Activated gamma-delta T cell treated with anti-CD3 and anti-CD28 coated beads, Interleukin-2, amount 50 U/mL, for 16 hours (primary cell): ENCODE measurements around the gene KANSL3.
"Not testable (repeated sequence)": the region's sequence is repeated elsewhere in the genome, so short reads cannot be mapped to it uniquely, and the experiment has no call there.

Experiments used
- DNase-seq: peaks from one replicate; pipeline ENCODE4 v3.0.0-alpha.2; 2020; ENCODE audit warnings: low read depth

The KANSL3 gene

DNA sequence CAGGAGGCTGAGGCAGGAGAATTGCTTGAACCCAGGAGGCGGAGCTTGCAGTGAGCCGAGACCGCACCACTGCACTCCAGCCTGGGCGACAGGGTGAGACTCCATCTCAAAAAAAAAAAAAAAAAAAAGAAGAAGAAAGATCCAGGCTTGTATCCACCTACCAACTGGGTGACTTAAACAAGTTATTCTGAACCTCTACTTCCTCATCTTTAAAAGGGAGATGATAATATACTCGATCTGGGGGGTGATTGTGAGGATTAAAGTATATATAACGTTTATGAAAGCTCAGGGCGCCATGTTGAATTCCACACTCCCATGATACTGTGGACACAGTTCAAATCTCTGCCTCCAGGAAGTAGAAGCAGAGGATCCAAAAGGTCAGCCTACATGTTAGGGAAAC lies 16.7 kb upstream of the KANSL3 start:
- not testable (repeated sequence) for DNase-seq

DNA sequence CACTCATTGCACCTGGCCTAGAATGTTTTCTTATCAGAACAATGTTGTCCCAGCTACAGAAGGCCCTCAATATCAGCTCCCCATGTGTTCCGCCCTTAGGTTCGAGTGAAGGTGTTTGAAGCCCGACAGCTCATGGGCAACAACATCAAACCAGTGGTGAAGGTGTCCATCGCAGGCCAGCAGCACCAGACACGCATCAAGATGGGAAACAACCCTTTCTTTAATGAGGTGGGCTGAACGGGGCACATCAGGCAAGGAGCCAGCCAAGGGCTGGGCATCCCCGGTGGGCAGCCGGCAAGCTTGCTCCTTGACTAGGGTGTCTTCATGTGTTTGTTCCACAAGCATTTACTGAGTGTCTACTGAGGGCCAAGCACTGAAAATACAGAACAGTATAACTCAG lies 13.7 kb upstream of the KANSL3 start:
- no peak for DNase-seq

DNA sequence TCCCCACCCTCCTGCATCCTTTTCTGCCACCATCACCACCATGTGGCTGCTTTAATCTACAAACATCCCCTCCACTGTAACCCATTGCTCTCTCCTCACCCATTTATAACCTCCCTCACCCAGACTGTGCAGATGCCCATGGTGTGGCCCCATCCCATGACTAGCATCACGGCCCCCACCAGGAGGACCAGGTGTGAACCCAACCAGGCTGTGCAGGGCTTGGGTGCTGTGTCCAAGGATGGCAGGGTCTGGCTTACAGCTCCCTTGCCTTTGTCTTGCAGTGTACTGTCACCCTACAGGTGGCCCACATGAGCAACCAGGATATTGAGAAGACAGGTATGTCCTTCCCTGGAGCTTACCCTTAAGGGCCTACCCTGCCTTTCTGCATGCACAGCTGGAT lies 11.2 kb upstream of the KANSL3 start:
- DNase-seq = no peak

DNA sequence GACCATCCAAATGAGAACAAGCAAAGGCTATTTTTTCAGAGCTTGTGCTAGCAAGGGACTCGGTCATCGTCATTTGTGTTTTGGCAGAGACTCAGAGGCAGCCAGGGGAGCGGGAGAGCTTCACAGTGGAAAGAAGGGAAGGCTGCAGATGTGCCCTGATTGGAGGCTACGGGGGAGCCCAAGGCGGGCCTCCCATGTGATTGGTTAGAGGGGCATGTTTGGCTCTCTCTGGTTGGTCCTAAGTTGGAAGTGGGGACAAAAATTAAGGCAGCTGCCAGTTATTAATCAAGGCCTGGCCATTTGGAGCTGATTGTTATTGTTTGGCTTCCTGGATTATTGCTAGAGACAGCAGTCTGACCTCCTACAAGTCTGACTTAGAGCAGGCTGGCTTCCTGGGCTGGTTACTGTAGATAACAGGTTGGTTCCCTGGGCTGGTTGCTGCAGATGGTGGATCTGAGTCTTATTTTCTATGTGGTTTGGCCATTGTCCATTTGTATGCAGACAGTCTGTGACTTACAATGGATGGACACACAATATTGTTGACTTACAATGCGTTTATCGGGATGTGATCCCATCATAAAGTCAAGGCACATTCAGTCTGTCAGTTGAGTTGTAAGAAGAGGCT lies 10.3 kb upstream of the KANSL3 start:
- no peak for DNase-seq

DNA sequence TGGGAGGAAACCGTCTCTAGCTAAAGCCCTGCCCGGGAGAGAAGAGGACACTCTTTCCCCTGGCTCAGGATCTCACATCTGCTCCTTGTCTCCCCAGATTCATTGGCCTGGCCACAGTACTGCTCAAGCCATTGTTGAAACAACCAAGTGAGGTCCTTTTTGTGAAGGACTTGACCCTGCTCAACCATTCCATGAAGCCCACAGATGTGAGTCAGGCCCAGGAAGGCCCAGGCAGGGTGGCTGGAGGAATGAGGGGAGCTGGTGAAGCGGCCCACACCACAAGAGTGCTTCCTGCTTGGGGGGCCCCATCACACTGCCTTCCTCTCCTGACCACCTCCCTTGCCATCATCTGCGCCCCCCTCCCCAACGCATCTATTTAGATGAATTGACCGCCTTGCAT lies 9.6 kb upstream of the KANSL3 start:
- no peak for DNase-seq

DNA sequence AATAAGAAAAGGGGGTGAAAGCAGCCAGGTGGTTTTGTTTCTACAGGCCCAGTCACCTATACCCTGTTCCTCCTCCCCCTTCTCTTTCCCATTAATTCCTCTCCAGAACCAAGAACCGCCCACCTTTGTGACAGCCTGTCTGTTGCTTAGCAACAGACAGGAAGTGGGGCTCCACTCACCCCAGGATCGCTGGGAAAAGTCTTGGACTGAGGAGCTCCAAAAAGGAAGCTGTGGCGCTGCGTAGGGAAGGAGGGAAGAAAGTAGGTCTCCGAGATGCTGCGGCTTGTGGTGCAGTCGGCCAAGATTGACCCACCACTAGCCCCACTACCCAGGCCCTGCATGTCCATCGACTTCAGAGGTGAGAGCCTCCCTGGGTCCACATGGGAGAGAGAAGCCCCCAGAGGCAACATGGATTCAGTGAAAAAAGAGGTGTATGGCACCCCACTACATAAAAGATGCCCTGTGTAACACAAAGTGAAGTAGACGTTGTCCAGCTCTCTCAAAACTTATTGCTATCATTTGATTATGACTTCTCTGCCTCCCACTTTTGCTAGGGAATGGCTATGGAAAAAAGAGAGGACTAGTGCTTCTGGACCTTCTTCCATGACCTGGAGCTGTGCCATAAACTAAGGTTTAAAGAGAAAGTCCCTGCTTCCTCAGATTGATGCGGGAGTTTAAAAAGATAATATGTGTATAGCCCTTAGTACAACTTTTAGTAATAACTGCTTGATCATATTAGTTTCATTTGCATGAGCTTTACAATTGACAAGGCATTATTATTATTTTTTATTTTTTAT lies 4.7 kb upstream of the KANSL3 start, which contains the start of gene FER1L5:
TSS of gene FER1L5 (plus strand) at position 201 of the 797 bp plus-strand sequence. CDS start at position 274, 73 bp downstream.
- DNase-seq = no peak

DNA sequence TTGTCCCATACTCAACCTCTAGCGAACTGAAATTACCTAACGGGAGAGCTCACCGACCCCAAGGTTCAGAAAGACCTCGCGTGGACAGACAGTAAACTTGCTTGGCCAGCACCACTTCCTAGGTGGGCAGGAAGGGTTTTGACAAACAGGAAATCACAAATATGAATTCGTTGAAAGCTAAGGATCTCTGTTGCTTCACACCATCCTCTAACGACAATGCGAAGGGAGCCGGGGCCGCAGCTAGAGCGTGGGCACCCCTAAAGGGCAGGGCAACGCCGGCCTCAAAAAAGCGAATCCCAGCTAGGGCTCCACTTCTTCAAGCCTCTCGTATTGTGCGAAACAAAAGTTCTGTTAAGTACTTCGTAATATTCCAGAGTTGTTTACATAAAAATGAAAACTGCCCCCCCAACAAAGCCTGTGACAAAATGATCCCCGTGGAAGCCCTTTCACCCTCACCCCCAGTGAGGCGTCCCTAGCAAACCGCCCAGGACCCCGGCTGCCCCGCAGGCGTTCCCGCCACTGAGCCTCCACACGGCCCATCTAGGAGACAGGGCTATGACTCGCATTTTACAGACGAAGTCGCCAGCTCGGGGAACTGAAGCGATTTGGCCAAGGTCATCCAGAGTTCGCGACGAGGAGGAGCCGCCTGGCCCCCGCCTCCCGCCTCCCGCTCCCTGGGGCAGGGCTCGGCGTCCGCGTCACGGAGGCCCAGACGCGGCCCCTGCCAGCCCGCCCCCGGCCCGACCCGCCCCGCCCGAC lies 548 bp downstream of the KANSL3 start:
- peak; percentile 72 for DNase-seq

DNA sequence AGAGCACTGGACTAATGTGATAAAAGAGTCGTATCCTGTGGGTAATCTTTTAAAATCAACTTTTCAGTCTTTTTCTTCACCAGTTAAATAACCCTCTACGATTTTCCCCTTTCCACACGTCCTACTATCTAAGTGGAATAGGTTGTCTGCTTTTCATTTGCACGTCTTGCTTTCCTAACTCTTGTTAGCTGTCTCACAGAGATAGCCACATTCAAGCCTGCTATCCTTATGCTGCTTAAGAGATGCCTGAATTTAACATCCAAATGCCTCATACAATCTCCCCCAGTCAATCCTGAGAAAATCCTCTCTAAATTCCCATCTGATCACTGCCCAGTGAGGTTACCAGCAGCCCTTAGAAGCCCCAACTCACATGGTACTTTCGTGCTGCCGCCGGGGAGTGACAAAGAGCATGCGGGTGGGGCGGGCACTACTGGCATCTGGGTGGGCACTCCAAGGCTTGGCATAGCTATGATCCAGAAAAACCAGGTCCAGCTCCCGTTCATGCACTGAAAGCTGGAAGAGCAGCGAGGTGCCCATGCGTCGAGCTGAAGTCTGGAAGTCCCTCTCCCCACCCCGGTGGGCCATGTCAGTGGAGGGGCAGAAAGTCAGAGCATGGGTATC lies 1.5 kb downstream of the KANSL3 start:
- no peak for DNase-seq

DNA sequence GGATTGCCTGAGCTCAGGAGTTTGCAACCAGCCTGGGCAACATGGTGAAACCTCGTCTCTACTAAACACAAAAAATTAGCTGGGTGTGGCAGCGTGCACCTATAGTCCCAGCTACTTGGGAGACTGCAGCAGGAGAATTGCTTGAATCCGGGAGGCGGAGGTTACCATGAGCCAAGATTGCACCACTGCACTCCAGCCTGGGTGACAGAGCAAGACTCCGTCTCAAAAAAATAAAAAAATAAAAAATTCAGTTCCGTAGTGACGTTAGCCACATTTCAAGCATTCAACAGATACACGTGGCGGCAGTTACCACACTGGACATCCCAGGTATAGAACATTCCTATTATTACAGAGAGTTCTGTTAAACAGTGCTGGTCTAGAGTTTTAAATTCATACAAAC lies 4.5 kb downstream of the KANSL3 start:
- DNase-seq = no peak

DNA sequence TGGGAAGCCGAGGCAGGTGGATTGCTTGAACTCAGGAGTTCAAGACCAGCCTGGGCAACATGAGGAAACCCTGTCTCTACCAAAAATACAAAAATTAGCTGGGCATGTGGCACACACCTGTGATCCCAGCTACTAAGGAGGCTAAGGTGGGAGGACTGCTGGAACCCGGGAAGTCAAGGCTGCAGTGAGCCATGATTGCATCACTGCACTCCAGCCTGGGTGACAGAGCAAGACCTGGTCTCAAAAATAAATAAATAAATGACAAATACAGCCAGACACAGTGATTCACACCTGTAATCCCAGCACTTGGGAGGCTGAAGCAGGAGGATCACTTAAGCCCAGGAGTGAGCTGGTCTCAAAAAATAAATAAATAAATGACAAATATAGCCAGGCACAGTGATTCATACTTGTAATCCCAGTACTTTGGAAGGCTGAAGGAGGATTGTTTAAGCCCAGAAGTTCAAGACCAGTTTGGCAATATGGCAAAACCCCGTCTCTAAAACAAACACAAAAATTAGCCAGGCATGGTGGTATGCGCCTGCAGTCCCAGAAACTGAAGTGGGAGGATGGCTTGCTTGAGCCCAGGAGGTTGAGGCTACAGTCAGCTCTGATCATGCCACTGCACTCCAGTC lies 6.2 kb downstream of the KANSL3 start:
- no peak for DNase-seq

DNA sequence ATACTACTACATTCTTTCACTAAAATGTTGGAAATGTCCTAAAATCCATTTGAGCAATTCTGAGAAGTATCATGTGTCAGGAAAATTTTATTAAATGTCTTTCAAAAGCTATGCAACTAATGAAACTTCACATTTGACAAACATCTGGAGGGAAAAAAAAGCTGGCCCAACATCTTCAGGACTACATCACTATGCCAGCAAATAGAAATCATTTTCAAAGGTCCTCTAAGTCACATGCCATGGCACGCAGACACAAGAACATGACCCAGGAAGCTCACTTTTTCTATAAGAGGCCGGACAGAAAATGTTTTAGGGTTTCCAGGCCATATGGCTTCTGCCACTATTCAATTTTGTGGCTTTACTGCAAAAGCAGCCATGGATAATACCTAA lies 11.6 kb downstream of the KANSL3 start:
- no peak for DNase-seq

DNA sequence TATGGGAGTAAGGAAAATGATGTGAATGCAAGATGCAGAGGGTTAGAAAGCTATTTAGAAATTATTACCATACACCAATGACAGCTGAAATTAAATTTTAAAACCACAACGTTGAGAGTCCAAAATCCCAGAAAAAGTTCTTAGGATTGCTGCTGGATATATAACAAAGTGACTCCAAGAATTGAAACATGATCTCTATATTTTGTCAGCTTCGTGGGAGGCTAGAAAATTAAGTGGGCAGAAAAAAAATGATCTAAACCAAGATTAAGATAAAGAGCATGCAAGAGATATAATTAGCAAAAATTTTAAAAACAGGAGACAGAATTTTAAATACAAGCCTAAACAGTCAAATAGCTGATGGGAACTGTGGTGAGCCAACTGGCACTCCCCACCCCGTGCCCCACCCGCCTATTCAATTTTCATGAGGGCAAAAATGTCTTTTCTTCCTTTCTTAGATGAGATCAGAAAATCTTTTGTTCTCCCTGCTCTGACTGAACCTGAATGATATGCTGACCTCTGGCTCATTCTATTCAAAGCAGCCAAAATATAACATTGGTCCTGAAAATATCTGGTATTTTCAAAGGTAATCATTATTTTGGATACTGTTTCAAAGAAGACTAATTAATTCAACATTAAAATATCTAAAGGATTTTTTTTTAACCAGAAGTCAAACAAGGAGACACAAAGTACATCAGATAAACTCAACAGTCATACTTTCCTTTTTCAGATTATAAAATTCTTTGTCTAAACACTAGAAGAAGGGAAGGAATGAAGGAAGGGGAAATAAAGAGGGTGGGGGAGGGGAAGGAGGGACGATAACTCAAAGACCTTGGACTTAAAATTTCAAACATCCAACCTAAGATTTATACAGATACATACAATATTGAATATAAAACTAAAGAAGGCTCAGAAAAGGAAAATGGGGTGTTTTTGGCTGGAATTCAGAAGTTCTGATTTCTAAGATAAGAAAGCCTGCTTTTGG lies 12.2 kb downstream of the KANSL3 start:
- DNase-seq = no peak

DNA sequence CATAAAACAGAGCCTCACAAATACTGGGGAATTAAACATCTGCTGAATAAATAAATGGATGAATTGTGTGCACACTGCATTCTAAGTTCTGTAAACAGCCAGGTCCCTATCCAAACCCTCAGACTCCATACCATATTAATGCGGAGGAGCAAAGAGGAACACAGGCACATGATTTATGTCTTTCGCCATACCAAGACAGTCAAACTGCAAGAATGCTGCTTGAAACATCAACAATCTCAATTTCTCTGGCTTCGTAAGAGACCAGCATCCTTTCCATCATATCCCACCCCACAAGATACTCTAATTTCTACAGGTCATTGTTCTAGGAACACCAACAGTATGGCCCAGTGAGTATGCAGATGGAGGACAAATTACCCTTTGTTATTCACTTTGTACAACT lies 15.0 kb downstream of the KANSL3 start:
- DNase-seq = no peak

DNA sequence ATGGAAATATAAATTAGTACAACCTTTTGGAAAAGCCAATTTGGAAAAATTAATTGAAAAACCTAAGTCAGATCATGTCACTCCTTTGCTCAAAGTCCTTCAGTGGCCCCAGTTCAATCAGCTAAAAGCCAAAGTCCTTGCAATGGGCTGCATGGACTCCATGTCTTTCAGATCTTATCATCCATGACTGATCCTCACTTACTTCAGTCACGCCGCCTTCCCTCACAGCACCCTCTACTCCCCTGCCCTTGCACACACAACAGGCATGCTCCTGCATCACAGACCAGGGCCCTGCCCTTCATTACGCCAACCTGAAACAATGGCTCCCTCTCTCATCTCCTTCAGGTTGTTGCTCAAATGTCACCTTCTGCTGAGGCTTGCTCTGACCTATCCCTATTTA lies 15.6 kb downstream of the KANSL3 start:
- no peak for DNase-seq

DNA sequence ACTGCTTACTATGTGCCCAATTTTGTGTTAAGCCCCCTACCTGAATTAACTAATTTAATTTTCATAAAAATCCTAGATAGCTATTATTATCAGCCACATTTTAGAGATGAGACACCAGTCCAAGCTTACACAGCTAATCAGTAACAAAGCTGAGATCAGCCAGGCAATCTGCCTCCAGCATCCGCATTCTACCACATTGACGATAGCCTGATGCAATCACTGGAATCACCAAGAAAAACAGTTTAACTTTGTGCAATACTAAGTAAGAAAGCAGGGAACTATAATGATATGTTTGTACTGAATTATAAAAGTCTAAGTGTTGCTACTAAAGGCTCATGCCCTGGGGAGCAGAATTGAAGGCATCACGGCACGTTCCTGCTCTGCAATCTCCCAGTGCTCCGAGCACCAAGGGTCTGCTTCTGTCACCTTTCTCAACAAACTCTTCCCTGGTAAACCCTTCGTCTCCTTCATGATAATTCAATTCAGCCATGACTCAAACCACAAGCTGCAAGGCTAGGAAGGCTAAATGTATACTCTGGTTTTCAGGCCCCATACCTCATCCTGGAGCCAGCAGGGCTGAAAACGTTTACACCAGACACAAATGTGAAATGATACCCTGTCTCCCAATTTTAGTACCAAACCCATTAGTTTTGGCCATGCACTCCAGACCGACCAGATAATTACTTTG lies 19.4 kb downstream of the KANSL3 start:
- no peak for DNase-seq

DNA sequence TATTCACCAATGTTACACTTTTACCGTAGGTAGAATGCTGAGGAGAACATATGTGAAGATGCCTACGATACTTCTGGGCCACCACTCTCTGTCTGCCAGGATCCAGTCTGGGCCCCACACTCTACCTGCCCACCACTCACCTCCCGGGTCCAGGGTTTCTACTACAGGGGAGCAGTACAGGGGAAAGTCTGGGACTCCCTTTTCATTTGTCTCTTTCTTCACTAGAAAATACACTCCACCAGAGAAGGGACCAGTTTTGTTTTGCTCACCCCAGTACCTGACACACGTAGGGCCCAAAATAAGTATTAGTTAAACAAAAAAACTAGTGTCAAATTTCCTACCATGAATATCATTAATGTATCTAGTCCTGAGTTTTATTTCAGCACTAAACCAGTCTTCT lies 21.1 kb downstream of the KANSL3 start:
- DNase-seq = no peak

DNA sequence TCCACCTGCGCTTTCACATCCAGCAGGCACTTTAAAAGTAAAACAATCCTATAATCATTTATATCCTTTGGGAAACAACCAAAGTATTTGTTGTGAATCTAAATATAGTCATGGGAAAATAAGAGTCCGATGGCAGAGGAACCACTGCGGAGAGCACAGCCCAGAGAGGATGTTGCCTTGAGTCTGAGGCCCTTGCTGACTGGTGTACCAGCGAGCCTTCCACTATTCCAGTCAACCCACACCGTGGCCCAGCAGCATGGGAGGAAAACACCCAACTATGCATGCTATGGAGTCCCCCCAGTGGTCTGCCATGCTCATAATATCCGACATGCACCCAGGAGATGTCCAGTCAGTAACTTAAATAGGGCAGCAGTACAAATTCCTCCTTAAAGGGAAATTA lies 21.6 kb downstream of the KANSL3 start:
- no peak for DNase-seq

DNA sequence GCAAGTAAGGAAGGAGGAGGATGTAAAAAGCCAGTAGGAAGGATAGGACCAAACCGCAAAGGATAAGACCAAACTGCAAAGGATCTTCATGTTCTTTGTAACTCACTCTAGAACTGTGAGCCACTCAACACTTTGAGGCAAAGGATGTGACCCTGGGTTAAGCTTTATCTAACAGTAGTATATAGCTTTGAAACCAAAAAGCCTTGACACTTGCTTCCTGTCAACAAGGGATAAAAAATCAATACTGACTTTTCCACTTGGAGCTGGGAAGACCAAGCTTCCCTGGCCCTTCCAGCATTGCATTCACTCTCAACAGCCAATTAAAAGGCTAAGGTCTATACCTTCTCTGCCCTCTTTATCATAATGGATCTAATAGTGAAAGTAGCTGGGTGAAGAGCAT lies 22.0 kb downstream of the KANSL3 start:
- DNase-seq = no peak

DNA sequence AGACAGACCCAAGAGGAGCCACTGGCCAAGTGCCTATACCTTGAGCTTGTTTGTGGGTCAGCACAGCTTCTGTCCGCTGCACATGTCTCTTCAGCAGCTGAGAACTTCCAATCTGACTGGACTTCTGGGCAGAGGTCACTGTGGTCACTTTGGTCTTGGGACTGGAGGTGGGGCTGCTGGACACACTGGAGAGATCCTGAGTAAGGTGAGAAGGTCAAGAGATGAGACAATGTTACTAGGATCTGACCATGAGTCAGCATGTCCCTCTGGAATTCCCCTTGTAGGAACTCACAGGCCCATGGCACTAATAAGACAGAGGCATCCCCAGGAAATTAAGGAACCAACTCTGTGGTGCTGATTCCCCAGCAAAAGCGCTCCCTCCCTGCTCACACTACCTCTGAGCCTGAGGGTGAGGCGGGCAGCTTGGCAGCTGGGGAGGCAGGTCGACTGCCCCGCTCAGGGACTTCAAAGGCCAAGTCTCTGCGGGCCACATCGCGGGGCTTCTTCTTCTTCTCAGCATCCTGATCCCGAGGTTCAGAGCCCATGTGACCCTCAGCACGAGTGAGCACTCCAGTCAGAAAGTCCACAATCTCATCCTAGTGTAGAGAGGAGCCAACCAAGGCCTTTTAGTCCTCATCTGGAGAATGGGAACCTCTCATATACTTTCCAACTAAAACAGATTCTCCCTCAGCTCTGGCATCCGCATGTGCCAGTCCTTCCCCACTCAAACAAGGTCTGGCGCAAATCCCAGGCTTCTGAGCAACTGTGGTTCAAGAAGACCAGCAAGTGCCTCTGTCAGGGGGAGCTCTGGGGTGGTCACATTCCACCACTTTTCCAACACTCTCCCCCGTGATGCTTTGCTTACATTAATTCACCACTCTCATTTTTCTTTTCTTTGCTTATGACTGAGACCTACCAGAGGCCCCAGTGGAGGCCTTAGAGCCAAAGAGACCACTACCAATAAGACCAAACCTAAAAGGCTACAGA lies 29.4 kb downstream of the KANSL3 start:
- DNase-seq = no peak
